ENCODE measurements around the gene NOTCH4. TPM values are rescaled to one million over a fixed set of nuclear protein-coding genes. Genes with fewer than 3 reads are reported as not detected.

Gene NOTCH4
- total and polyA plus RNA-seq, 9 of the 15 experiments (the other 6 are each of a cell fraction or from before 2014, with no cell fraction given) = 0.24 to 4.3 (median 1.7) TPM

DNA sequence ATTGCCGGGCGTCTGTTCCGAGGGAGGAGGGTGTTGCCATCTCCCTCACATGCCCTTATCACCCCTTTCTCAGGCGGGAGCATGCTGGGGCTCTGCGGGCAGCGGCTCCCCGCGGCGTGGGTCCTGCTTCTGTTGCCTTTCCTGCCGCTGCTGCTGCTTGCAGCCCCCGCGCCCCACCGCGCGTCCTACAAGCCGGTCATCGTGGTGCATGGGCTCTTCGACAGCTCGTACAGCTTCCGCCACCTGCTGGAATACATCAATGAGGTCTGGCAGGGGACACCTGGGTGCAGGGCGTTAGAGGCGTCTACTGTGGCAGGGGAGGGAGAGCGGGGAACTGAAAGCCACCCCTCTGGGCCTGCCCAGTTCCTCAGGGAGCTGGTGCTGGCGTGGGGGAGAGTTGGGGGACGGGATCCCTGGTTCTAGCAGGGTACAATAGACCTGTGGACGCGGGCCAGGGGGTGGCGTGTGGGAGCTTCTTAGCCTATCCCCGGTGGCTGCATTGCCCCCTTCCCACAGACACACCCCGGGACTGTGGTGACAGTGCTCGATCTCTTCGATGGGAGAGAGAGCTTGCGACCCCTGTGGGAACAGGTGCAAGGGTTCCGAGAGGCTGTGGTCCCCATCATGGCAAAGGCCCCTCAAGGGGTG, 69.2 kb downstream of the NOTCH4 start (continued):
- TF ChIP-seq, protein P1, sequence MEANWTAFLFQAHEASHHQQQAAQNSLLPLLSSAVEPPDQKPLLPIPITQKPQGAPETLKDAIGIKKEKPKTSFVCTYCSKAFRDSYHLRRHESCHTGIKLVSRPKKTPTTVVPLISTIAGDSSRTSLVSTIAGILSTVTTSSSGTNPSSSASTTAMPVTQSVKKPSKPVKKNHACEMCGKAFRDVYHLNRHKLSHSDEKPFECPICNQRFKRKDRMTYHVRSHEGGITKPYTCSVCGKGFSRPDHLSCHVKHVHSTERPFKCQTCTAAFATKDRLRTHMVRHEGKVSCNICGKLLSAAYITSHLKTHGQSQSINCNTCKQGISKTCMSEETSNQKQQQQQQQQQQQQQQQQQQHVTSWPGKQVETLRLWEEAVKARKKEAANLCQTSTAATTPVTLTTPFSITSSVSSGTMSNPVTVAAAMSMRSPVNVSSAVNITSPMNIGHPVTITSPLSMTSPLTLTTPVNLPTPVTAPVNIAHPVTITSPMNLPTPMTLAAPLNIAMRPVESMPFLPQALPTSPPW (CRISPR knock-in tag; IDR thresholded peaks at IDR 0.05) = peak; percentile 35
- TF ChIP-seq PCBP1 (IDR thresholded peaks at IDR 0.05; ENCODE audit: low read depth, low read length, poor library complexity, severe bottlenecking) (peak; percentile 53), CTBP1 (IDR thresholded peaks at IDR 0.05; ENCODE audit: borderline replicate concordance) (peak; percentile 84), CBFA2T3 (IDR thresholded peaks at IDR 0.05) (peak; percentile 79), SREBF2 (CRISPR knock-in tag; IDR thresholded peaks at IDR 0.05) (no peak), TCF7L2 (IDR thresholded peaks at IDR 0.05; ENCODE audit: low read depth, low read length) (0 out of 2 replicates have a peak, but pooled peaks have one; percentile 15), ZNF143 (CRISPR knock-in tag; IDR thresholded peaks at IDR 0.05) (0 out of 2 replicates have a peak, but pooled peaks have one; percentile 25), PHB (CRISPR knock-in tag; IDR thresholded peaks at IDR 0.05) (0 out of 2 replicates have a peak, but pooled peaks have one; percentile 67), TBL1XR1 (IDR thresholded peaks at IDR 0.05; ENCODE audit: low read length in 2 of 2) (peak in 1 of 2 experiments; percentile 9; a peak in 2 of 4 replicates), XRCC5 (IDR thresholded peaks at IDR 0.05; ENCODE audit: low read depth, low read length) (peak; percentile 78; the same call in 1 of the 2 replicates), KDM5B (IDR thresholded peaks at IDR 0.05; ENCODE audit: insufficient replicate concordance, low read depth, low read length) (peak; percentile 48), RNF2 (IDR thresholded peaks at IDR 0.05) (0 out of 2 replicates have a peak, but pooled peaks have one; percentile 25), ARID1B (IDR thresholded peaks at IDR 0.05) (peak; percentile 63; the same call in 1 of the 2 replicates), PHF21A (IDR thresholded peaks at IDR 0.05; ENCODE audit: borderline replicate concordance, low read depth) (no peak), ZNF263 (CRISPR knock-in tag; IDR thresholded peaks at IDR 0.05; ENCODE audit: borderline replicate concordance) (peak; percentile 66)
- TF ChIP-seq, protein P2, sequence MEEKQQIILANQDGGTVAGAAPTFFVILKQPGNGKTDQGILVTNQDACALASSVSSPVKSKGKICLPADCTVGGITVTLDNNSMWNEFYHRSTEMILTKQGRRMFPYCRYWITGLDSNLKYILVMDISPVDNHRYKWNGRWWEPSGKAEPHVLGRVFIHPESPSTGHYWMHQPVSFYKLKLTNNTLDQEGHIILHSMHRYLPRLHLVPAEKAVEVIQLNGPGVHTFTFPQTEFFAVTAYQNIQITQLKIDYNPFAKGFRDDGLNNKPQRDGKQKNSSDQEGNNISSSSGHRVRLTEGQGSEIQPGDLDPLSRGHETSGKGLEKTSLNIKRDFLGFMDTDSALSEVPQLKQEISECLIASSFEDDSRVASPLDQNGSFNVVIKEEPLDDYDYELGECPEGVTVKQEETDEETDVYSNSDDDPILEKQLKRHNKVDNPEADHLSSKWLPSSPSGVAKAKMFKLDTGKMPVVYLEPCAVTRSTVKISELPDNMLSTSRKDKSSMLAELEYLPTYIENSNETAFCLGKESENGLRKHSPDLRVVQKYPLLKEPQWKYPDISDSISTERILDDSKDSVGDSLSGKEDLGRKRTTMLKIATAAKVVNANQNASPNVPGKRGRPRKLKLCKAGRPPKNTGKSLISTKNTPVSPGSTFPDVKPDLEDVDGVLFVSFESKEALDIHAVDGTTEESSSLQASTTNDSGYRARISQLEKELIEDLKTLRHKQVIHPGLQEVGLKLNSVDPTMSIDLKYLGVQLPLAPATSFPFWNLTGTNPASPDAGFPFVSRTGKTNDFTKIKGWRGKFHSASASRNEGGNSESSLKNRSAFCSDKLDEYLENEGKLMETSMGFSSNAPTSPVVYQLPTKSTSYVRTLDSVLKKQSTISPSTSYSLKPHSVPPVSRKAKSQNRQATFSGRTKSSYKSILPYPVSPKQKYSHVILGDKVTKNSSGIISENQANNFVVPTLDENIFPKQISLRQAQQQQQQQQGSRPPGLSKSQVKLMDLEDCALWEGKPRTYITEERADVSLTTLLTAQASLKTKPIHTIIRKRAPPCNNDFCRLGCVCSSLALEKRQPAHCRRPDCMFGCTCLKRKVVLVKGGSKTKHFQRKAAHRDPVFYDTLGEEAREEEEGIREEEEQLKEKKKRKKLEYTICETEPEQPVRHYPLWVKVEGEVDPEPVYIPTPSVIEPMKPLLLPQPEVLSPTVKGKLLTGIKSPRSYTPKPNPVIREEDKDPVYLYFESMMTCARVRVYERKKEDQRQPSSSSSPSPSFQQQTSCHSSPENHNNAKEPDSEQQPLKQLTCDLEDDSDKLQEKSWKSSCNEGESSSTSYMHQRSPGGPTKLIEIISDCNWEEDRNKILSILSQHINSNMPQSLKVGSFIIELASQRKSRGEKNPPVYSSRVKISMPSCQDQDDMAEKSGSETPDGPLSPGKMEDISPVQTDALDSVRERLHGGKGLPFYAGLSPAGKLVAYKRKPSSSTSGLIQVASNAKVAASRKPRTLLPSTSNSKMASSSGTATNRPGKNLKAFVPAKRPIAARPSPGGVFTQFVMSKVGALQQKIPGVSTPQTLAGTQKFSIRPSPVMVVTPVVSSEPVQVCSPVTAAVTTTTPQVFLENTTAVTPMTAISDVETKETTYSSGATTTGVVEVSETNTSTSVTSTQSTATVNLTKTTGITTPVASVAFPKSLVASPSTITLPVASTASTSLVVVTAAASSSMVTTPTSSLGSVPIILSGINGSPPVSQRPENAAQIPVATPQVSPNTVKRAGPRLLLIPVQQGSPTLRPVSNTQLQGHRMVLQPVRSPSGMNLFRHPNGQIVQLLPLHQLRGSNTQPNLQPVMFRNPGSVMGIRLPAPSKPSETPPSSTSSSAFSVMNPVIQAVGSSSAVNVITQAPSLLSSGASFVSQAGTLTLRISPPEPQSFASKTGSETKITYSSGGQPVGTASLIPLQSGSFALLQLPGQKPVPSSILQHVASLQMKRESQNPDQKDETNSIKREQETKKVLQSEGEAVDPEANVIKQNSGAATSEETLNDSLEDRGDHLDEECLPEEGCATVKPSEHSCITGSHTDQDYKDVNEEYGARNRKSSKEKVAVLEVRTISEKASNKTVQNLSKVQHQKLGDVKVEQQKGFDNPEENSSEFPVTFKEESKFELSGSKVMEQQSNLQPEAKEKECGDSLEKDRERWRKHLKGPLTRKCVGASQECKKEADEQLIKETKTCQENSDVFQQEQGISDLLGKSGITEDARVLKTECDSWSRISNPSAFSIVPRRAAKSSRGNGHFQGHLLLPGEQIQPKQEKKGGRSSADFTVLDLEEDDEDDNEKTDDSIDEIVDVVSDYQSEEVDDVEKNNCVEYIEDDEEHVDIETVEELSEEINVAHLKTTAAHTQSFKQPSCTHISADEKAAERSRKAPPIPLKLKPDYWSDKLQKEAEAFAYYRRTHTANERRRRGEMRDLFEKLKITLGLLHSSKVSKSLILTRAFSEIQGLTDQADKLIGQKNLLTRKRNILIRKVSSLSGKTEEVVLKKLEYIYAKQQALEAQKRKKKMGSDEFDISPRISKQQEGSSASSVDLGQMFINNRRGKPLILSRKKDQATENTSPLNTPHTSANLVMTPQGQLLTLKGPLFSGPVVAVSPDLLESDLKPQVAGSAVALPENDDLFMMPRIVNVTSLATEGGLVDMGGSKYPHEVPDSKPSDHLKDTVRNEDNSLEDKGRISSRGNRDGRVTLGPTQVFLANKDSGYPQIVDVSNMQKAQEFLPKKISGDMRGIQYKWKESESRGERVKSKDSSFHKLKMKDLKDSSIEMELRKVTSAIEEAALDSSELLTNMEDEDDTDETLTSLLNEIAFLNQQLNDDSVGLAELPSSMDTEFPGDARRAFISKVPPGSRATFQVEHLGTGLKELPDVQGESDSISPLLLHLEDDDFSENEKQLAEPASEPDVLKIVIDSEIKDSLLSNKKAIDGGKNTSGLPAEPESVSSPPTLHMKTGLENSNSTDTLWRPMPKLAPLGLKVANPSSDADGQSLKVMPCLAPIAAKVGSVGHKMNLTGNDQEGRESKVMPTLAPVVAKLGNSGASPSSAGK (IDR thresholded peaks at IDR 0.05) = peak; percentile 80

All from K562 (cell line).